ENCODE results near the gene SRGAP2B.
"Not testable (repeated sequence)": the region's sequence is repeated elsewhere in the genome, so short reads cannot be mapped to it uniquely, and the experiment has no call there.

GRCh38 chr1:145119842-145120241 lies 24.7 kb upstream of the SRGAP2B start:
- TF ChIP-seq FOS (IDR thresholded peaks at IDR 0.05; ENCODE audit: low read depth, low read length); CTCF (conservative IDR thresholded peaks at IDR 0.05; ENCODE audit: low read depth, low read length); MAZ (IDR thresholded peaks at IDR 0.05; ENCODE audit: borderline replicate concordance, low read depth, low read length): not testable (repeated sequence)
